Ishikawa (cell line): ENCODE measurements around the gene HOXB5.

Experiments used
- CREB1 ChIP-seq: IDR thresholded peaks from 2 replicates; pipeline ENCODE4 v1.6.1; 2012; ENCODE audit warnings: low read depth
- RAD21 ChIP-seq: IDR thresholded peaks from 2 replicates; pipeline ENCODE4 v1.6.1; 2012; ENCODE audit warnings: low read depth

- TF ChIP-seq RAD21 (no peak), CREB1 (no peak)
Measured at GRCh38 chr17:48551596-48552465, 41.7 kb downstream of the HOXB5 start.
